ENCODE measurements around the gene NPEPL1. TPM values are rescaled to one million over a fixed set of nuclear protein-coding genes. Genes with fewer than 3 reads are reported as not detected.

Gene NPEPL1
- total RNA-seq, 2 donors from 2014 or later: 12.2 to 14.1 TPM

DNA sequence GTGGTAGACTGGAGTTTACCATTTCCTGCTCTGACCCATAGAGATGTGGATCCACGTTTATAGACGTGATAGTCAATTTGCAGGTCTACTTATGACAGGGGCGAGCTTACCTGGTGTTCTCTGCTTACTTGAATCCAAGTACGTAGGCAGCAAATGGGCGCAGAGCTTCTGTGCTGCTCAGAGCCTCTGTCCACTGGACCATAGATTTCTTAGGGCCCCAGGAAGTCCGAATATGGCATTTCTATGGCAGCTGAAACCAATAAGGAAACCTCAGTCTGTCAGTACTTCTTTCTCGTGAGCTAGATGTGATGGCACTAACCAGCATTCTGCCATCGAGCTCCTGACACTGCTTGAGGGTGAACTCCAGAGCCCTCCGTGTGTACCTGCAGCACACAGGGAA lies 19.5 kb upstream of the NPEPL1 start:
- TF ChIP-seq, protein P1, sequence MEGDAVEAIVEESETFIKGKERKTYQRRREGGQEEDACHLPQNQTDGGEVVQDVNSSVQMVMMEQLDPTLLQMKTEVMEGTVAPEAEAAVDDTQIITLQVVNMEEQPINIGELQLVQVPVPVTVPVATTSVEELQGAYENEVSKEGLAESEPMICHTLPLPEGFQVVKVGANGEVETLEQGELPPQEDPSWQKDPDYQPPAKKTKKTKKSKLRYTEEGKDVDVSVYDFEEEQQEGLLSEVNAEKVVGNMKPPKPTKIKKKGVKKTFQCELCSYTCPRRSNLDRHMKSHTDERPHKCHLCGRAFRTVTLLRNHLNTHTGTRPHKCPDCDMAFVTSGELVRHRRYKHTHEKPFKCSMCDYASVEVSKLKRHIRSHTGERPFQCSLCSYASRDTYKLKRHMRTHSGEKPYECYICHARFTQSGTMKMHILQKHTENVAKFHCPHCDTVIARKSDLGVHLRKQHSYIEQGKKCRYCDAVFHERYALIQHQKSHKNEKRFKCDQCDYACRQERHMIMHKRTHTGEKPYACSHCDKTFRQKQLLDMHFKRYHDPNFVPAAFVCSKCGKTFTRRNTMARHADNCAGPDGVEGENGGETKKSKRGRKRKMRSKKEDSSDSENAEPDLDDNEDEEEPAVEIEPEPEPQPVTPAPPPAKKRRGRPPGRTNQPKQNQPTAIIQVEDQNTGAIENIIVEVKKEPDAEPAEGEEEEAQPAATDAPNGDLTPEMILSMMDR (IDR thresholded peaks at IDR 0.05): no peak
- H3K9me3 ChIP-seq: no peaks in the 10 kb centered on the region
- no peaks in the 10 kb centered on the region for H3K27me3 ChIP-seq
- DNase-seq (ENCODE audit: low spot score): no peak
- no peak overlapping the region for H3K4me3 ChIP-seq
- H3K27ac ChIP-seq: no peak overlapping the region
- peaks cover 74% of the 10 kb centered on the region for H3K36me3 ChIP-seq
- no peaks in the 10 kb centered on the region for H3K4me1 ChIP-seq

GRCh38 chr20:58675146-58675584 lies 17.4 kb upstream of the NPEPL1 start:
- Histone ChIP-seq H3K27ac (no peak overlapping the region), H3K27me3 (no peaks in the 10 kb centered on the region), H3K4me3 (no peak overlapping the region), H3K36me3 (peaks cover 66% of the 10 kb centered on the region), H3K4me1 (no peaks in the 10 kb centered on the region), H3K9me3 (no peaks in the 10 kb centered on the region)
- no peak for DNase-seq (ENCODE audit: low spot score)
- TF ChIP-seq, protein P1 (IDR thresholded peaks at IDR 0.05): no peak

- H3K27ac ChIP-seq: no peak overlapping the region
- no peaks in the 10 kb centered on the region for H3K27me3 ChIP-seq
- H3K4me3 ChIP-seq: no peak overlapping the region
- H3K36me3 ChIP-seq: peaks cover 66% of the 10 kb centered on the region
- H3K9me3 ChIP-seq: no peaks in the 10 kb centered on the region
- TF ChIP-seq, protein P1 (IDR thresholded peaks at IDR 0.05): no peak
- no peaks in the 10 kb centered on the region for H3K4me1 ChIP-seq
- no peak for DNase-seq (ENCODE audit: low spot score)
These were observed 17.0 kb upstream of the NPEPL1 start for GRCh38 chr20:58675641-58676040.

GRCh38 chr20:58676161-58676560 lies 16.4 kb upstream of the NPEPL1 start:
- Histone ChIP-seq H3K9me3 (no peaks in the 10 kb centered on the region), H3K27ac (no peak overlapping the region), H3K4me1 (no peaks in the 10 kb centered on the region), H3K36me3 (peaks cover 62% of the 10 kb centered on the region), H3K27me3 (no peaks in the 10 kb centered on the region), H3K4me3 (no peak overlapping the region)
- DNase-seq (ENCODE audit: low spot score): no peak
- TF ChIP-seq, protein P1 (IDR thresholded peaks at IDR 0.05): no peak

- H3K36me3 ChIP-seq: peaks cover 58% of the 10 kb centered on the region
- no peak for DNase-seq (ENCODE audit: low spot score)
- TF ChIP-seq, protein P1 (IDR thresholded peaks at IDR 0.05): no peak
These were observed 15.5 kb upstream of the NPEPL1 start for GRCh38 chr20:58677079-58677604.

DNA sequence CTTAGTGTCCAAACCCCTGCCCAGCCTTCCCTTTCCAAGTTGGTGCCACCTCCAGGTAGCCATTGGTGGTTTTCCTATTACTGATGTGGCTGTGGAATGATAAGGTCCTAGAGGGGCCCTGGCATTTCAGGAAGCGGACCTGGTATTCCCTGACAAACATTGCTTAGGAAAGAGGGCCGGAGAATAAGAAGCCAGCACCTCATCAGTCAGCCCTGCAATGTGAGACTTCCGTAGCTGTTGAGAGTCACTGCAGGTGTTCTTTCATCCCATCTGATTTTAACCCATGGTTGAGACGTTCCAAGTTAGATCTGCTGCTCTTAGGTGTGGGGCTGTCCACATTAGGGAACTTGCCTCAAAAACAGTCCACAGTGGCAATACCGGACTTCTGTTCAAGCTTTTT lies 14.8 kb upstream of the NPEPL1 start:
- no peaks in the 10 kb centered on the region for H3K4me1 ChIP-seq
- DNase-seq (ENCODE audit: low spot score): no peak
- H3K4me3 ChIP-seq: no peak overlapping the region
- H3K27me3 ChIP-seq: no peaks in the 10 kb centered on the region
- H3K36me3 ChIP-seq: peaks cover 58% of the 10 kb centered on the region
- TF ChIP-seq, protein P1 (IDR thresholded peaks at IDR 0.05): no peak
- no peak overlapping the region for H3K27ac ChIP-seq
- no peaks in the 10 kb centered on the region for H3K9me3 ChIP-seq

More at GRCh38 chr20:58677079-58677604, 15.5 kb upstream of the NPEPL1 start:
- Histone ChIP-seq H3K27me3 (no peaks in the 10 kb centered on the region), H3K27ac (no peak overlapping the region), H3K4me3 (no peak overlapping the region), H3K4me1 (no peaks in the 10 kb centered on the region), H3K9me3 (no peaks in the 10 kb centered on the region)

Data from right atrium auricular region (tissue), 2 donors.